ENCODE measurements around the gene MCM5. TPM values are rescaled to one million over a fixed set of nuclear protein-coding genes. Genes with fewer than 3 reads are reported as not detected.

Gene MCM5
- total RNA-seq, 1 experiment from 2014 or later, result 274 TPM

- Histone ChIP-seq H2BK120ac (ENCODE audit: low read depth, low read length, poor library complexity, severe bottlenecking) (no peak overlapping the region), H2AK5ac (ENCODE audit: insufficient read length, low read length) (no peak overlapping the region), H2BK20ac (ENCODE audit: low read depth, low read length, poor library complexity, severe bottlenecking) (no peak overlapping the region), H3K4ac (ENCODE audit: low read depth, low read length) (no peak overlapping the region), H3K79me1 (ENCODE audit: insufficient read depth, low read depth, low read length, poor library complexity, severe bottlenecking) (no peaks in the 10 kb centered on the region), H4K20me1 (ENCODE audit: control insufficient read depth, insufficient read depth, insufficient read length) (no peaks in the 10 kb centered on the region), H3K27me3 (ENCODE audit: insufficient read depth, low read length) (no peaks in the 10 kb centered on the region), H3T11ph (ENCODE audit: low read length) (no peak overlapping the region), H3K79me2 (ENCODE audit: insufficient read depth, low read length) (no peaks in the 10 kb centered on the region; the same call in 1 of the 2 replicates), H3K23ac (ENCODE audit: insufficient read length, low read depth, low read length) (no peak overlapping the region), H4K8ac (replicated peaks; ENCODE audit: insufficient read length, low read depth, low read length) (no peak overlapping the region), H4K5ac (ENCODE audit: insufficient read length, low read depth, low read length) (no peak overlapping the region), H3K27ac (ENCODE audit: insufficient read length, low read depth, low read length) (no peak overlapping the region), H3K56ac (ENCODE audit: insufficient read length, low read depth, low read length) (no peak overlapping the region), H3K4me1 (ENCODE audit: insufficient read depth, low read length) (no peaks in the 10 kb centered on the region), H3K18ac (ENCODE audit: insufficient read length, low read depth, low read length) (no peak overlapping the region), H2BK12ac (ENCODE audit: insufficient read length, low read depth, low read length) (no peak overlapping the region), H4K91ac (ENCODE audit: insufficient read length, low read depth, low read length) (no peak overlapping the region), H2BK15ac (ENCODE audit: low read depth, low read length) (no peak overlapping the region), H3K4me2 (ENCODE audit: insufficient read depth, insufficient read length, low read length) (no peak overlapping the region), H2AFZ (ENCODE audit: low read length) (no peak overlapping the region), H3K9me3 (ENCODE audit: control insufficient read depth, low read depth, low read length) (no peaks in the 10 kb centered on the region), H3K9ac (ENCODE audit: extremely low read depth, insufficient read length, low read length) (no peak overlapping the region), H3K23me2 (ENCODE audit: insufficient read length, low read depth, low read length, poor library complexity, severe bottlenecking) (no peaks in the 10 kb centered on the region), H3K14ac (ENCODE audit: insufficient read depth, low read length) (no peak overlapping the region), H2BK5ac (ENCODE audit: insufficient read length, low read length) (no peak overlapping the region)
- Mint-ChIP-seq H3K36me3 (ENCODE audit: insufficient read depth in 1 of 3, low read depth in 3 of 3) (peaks cover 71 to 97% (median 95%) of the 10 kb centered on the region in 3 experiments), H3K27me3 (ENCODE audit: low read depth) (no peaks in the 10 kb centered on the region), H3K4me3 (no peak overlapping the region), H3K9me3 (no peaks in the 10 kb centered on the region), H3K27ac (no peak overlapping the region), H3K4me1 (peaks cover 8 to 10% of the 10 kb centered on the region in 2 experiments)
- no peak for TF ChIP-seq CTCF (conservative IDR thresholded peaks at IDR 0.05)
- no peak for DNase-seq
- WGBS (ENCODE audit: extremely low coverage, insufficient read length, low lambda C conversion rate), result no CpG with 5 or more reads among the region's 8 CpGs
These were observed 18.1 kb downstream of the MCM5 start for GRCh38 chr22:35418088-35418487.
